Stimulated activated CD4-positive, alpha-beta T cell treated with anti-CD3 and anti-CD28 coated beads, Interleukin-1b, Interleukin-23, amount 100 ng/mL, for 48 hours (primary cell): ENCODE data around the gene AFM.

ENCODE experiments used
- DNase-seq: peaks from one replicate; pipeline ENCODE4 v3.0.0-alpha.2; 2020

AFM gene, protein sequence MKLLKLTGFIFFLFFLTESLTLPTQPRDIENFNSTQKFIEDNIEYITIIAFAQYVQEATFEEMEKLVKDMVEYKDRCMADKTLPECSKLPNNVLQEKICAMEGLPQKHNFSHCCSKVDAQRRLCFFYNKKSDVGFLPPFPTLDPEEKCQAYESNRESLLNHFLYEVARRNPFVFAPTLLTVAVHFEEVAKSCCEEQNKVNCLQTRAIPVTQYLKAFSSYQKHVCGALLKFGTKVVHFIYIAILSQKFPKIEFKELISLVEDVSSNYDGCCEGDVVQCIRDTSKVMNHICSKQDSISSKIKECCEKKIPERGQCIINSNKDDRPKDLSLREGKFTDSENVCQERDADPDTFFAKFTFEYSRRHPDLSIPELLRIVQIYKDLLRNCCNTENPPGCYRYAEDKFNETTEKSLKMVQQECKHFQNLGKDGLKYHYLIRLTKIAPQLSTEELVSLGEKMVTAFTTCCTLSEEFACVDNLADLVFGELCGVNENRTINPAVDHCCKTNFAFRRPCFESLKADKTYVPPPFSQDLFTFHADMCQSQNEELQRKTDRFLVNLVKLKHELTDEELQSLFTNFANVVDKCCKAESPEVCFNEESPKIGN

DNA sequence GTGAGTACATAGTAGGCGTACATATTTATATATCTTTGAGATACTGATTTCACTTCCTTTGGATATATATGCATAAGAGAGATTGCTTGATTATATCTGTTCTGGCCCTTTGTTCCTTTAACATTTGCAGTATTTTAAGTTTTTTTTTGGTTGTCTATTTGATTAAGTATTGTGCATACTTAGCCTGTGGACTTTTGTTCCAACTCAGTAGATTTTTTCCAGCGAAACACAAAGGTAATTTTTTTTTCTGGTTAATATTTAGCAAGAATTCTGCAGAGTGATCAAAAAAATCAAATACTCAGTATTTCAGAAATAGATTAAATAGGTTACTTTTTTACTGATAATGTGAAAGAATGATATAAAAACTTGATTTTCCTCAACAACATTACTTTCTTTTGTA lies at the start of gene AFM:
Gene AFM, plus strand, starts transcription at position 388 of the 400 bp plus-strand sequence. CDS start 31 bp downstream, outside the sequence.
- no peak for DNase-seq

DNA sequence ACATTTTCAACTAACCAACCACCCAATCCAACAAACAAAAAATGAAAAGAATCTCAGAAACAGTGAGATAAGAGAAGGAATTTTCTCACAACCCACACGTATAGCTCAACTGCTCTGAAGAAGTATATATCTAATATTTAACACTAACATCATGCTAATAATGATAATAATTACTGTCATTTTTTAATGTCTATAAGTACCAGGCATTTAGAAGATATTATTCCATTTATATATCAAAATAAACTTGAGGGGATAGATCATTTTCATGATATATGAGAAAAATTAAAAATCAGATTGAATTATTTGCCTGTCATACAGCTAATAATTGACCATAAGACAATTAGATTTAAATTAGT lies 49.8 kb upstream of the AFM start:
- no peak for DNase-seq

DNA sequence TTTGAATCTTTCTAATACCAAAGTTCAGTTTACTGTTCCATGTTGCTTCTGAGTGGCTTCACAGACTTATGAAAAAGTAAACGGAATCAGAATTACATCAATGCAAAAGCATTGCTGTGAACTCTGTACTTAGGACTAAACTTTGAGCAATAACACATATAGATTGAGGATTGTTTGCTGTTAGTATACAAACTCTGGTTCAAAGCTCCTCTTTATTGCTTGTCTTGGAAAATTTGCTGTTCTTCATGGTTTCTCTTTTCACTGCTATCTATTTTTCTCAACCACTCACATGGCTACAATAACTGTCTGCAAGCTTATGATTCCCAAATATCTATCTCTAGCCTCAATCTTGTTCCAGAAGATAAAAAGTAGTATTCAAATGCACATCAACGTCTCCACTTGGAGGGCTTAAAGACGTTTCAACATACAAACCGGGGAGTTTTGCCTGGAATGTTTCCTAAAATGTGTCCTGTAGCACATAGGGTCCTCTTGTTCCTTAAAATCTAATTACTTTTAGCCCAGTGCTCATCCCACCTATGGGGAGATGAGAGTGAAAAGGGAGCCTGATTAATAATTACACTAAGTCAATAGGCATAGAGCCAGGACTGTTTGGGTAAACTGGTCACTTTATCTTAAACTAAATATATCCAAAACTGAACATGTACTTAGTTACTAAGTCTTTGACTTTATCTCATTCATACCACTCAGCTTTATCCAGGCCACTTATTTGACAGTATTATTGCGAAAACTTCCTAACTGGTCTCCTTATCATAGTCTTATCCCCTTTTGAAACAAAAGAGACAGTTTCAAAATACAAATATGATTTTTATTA lies 49.2 kb upstream of the AFM start:
- DNase-seq: no peak

DNA sequence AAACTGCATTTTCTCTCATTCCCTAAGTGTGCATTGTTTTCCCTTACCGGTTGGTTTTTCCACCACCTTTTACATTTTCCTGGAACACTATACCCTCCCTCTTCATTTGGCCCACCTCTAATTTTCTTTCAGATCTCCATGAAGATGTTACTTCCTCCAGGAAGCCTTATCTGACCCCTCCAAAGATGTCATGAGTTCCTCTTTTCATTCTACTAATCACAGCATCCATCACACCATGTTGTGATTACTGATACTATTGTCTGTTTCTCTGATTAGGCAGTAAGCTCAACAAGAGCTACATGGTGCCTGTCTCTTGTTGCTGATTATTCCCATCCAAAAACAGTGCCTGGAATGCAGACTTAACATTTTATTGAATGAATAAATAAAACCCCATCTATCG lies 48.4 kb upstream of the AFM start:
- no peak for DNase-seq

DNA sequence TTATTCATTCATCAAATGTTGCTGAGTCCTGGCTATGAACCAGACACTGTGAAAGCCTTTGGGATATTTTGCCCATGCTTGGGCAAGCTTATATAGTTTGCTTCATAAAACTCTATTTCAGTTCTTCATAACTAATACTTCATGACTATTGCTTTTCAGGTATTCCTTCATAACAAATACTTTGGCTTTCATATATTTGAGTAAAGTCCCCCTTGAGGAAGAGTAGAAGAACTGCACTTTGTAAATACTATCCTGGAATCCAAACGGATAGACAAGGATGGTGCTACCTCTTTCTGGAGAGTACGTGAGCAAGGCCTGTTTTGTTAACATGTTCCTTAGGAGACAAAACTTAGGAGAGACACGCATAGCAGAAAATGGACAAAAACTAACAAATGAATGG lies 47.2 kb upstream of the AFM start:
- no peak for DNase-seq

DNA sequence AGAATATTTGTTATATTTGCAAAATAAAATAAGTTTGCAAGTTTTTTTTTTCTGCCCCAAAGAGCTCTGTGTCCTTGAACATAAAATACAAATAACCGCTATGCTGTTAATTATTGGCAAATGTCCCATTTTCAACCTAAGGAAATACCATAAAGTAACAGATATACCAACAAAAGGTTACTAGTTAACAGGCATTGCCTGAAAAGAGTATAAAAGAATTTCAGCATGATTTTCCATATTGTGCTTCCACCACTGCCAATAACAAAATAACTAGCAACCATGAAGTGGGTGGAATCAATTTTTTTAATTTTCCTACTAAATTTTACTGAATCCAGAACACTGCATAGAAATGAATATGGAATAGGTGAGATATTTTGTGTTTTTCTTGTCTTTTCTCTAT lies 45.6 kb upstream of the AFM start, which contains the start of gene AFP:
Gene AFP, plus strand, starts transcription at position 238 of the 400 bp plus-strand sequence. Its CDS starts 42 bp downstream, at position 280.
- DNase-seq: no peak

DNA sequence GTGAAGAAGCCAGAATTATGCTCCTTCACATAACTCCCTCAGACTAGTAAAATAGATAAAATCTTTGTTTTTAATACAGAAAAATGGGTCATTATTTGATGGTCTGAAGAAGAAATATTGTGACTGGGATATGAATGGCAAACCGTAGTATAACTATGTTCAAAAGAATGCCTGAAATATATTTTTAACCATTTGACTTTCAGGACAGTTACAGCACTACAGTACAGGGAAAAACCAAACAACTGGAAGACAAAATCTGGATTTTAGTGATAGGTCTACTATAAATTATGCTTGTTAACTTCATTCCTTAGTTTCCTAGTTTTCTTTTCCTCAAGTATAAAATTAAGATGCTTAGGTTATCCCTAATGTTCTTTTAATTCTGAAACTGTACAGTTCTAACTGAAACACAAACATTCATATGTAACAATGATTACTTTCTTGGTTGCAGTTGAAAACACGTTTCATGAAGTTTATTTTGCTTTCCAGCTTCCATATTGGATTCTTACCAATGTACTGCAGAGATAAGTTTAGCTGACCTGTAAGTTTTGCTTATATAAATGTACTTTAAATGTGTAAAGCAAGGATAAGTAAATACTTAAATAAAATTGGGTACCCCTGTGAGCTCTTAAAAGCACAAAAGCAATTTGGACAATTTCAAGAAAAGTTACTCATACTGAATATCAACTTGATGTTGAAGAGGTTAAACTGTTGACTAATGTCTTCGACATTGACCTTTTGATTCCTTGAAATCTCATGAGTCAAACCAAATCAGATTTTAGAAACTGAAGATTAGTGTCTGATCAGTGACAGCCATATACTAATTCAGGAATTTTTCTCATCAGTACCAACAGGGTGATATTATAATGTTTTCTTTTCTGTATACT lies 44.6 kb upstream of the AFM start:
- no peak for DNase-seq

DNA sequence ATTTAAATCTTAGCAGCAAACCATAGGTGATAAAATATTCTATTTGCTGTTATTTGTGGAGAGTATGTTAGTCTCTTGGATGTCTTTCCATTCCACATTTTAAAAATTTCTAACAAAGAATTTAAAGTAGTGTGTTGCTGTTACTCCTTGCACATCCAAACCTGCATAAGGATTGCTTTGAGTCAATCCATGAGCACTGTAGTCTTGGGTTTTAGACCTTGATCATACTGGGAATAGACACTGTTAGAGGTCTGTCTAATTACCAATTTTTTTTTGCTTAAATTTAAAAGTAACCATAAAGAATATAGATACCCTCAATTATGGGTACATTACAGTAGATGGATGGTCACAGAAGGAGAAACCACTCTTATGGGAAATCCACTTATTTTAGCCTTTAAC lies 44.0 kb upstream of the AFM start:
- no peak for DNase-seq

DNA sequence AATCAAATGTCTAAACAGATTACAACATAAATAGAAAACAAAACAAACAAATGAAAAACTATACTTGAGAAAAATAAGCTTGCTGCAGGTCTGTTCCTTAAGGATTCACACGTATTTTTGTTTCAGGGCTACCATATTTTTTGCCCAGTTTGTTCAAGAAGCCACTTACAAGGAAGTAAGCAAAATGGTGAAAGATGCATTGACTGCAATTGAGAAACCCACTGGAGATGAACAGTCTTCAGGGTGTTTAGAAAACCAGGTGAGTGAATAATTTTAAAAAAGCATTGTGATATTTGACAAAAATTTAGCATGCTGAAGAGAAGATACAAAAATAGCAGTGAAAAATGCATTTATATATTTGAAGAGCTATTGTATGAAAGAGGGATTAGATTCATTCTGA lies 43.5 kb upstream of the AFM start:
- DNase-seq: no peak

DNA sequence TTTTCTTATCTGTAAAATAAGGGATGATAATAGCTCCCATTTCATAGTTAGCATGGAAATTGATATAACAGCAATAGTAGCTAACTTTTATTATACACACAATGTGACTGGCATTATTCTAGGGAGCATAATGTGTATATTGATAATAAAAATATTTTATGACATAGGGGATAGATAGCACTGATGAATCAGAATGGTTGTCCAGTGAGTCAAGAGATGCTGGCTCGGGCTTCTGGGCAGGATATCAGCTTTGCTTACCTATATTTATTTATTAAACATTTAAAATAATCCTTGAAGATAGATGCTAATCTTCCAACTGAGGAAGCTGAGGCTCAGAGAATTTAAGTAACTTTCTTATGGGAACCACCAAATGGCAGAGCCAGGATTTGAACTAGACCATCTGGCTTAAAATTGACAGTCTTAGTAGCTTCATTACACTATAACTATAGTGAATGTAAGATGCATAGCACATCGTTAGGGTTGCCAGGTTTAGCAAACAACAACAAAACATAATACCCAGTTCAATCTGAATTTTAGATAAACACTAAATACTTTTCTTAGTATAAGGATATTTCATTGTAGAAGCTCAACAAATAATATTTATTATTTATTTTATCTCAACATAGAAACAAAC lies 42.8 kb upstream of the AFM start:
- DNase-seq: no peak

DNA sequence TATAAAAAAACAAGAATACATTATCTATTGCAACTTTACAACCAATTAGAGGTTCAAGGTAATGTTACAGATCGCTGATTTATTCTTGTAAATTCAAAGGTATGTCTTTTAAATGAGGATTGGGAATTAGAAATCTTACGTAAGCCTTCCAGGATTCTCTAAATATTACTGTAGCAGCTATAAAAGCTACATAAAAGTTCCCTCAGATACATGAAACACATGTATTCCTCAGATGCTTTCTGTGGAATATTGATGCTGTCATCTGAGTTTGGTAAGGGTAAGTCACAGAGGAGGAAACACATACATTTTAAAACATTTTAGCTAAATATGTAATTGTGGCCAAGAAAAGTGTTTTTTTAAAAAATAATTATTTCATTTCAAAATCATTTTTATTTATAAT lies 42.1 kb upstream of the AFM start:
- no peak for DNase-seq

DNA sequence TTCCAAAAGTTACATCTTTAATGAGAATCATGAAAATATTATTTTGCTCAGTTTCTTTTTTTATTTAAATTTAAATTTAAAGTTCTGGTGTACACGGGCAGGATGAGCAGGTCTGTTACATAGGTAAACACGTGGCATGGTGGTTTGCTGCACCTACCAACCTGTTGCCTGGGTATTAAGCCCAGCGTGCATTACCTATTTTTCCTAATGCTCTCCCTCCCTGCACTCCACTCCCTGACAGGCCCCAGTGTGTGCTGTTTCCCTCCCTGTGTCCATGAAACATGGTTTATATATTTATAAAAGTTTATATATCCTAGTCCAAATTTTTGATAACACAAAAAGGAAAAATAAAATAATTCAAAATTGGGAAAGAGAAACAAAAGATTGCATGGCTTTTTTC lies 41.6 kb upstream of the AFM start:
- DNase-seq: no peak

DNA sequence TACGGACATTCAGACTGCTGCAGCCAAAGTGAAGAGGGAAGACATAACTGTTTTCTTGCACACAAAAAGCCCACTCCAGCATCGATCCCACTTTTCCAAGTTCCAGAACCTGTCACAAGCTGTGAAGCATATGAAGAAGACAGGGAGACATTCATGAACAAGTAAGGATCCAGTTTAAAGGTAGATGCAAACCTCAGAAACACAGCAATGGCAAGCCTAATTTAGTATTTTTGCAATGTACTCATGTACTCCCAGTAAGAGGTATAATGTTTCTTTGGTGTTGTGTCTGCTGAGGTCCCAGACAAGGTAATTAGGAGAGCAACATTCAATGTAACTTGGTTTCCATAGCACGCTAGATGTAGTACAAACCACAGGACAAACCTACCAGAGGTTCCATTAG lies 40.9 kb upstream of the AFM start:
- DNase-seq: no peak

DNA sequence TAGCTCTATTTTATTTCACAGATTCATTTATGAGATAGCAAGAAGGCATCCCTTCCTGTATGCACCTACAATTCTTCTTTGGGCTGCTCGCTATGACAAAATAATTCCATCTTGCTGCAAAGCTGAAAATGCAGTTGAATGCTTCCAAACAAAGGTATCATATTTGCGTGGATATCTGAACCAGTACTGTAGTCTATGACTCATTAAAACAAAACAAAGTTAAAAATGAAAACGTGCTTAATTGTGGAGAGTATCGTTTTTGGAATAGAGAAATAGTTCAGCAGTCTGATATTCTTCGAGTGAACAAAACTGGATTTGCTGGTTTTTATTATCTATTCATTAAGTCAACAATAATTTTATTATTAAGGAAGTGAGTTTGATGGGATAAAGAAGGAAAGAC lies 39.3 kb upstream of the AFM start:
- no peak for DNase-seq

DNA sequence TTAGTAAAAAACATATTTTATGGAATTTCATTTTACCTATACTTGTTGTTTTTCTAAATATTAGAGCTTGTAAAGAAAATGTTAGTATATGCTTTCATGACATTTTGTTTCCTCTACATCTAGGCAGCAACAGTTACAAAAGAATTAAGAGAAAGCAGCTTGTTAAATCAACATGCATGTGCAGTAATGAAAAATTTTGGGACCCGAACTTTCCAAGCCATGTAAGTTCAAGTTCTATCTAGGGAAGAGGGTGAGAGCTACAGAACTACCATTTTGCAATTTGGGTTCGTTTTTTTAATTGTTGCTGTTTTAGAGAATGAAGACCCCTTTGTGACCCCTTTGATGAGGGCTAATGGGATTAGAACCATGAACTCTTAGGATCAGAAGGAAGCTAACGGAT lies 38.3 kb upstream of the AFM start:
- DNase-seq: no peak

DNA sequence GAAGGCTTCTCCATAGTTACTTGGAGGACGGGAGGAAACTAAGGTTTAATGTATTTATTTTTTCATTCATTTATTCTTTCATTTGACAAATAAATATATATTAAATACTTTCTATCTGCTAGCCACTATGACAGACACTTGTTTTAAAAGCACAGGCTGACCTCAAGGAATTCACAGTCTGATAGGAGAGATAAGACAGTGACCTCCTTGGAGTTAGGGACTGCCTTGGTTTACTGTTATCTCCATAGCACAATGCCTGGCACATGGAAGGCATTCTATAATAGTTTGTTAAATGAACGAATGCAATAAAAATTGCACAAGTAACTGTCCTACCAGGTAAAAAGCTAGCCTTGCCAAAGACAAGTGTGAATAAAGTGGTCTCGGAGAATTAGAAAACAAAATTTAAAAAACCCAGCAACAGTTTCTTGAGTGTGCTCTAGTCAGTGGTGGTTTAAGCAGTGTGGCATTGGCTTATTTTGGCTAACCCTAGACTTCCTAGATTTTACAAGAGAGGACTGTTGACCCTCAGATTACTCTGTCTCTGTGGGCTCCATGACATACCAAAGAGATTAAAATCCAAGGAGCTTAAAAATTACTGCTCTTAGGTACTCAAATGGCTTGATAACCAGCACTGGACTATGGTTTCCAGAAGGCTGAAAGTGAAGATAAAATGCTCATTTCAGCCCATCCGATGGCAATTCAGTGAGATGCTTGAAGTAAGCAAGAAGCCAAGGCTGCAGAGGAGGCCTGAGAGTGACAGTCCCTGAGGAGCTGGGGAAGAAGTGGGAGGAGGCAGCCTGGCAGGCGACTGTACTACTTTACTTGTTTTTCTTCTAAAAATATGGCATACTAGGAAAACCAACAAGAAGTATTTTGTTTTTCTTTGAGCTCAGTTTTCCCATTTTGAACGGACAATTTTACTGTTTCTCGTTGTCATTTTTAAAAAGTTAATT lies 35.9 kb upstream of the AFM start:
- no peak for DNase-seq

DNA sequence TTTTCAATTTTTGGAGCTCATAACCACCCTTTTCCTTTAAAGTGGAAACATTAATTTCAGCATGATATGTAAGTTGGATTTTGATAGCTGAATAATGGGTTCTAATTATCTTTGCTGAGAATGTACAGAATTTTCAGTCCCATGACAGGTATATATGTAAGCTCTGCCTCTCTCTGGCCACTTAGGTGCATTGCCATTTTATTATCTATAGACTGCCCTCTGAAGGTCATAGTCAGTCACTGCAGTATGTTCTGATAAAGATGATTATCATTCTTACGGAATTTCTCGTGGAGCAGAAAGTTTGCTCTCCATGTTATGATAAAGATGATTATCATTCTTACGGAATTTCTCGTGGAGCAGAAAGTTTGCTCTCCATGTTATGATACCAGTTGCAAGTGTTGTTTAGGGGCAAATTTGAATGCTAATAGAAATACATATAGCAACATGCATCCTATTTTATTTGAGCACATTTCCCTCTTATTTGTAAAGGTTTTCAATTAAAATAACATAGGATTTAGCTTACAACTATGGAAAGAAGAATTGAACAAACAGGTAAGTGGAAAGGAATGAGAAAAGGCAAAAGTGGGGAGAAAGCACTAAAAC lies 35.1 kb upstream of the AFM start:
- DNase-seq: no peak

DNA sequence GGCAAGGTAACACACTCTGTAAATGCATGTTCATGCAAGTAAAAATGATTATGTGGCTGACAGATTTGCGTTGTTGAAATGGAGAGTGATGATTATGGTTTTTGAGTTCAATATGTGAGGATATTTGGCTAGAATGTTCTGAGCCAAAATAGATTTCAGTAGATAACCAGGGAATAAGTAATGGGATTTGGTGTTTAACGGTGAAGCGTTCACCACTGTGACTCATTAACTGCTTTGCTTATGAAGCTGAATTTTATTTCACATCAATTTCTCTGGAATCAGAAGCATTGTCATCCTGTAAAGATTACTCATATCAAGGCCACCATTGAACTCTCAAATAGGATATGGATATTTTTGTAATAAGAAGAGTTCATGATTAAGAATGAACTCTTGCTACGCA lies 33.9 kb upstream of the AFM start:
- DNase-seq: no peak

DNA sequence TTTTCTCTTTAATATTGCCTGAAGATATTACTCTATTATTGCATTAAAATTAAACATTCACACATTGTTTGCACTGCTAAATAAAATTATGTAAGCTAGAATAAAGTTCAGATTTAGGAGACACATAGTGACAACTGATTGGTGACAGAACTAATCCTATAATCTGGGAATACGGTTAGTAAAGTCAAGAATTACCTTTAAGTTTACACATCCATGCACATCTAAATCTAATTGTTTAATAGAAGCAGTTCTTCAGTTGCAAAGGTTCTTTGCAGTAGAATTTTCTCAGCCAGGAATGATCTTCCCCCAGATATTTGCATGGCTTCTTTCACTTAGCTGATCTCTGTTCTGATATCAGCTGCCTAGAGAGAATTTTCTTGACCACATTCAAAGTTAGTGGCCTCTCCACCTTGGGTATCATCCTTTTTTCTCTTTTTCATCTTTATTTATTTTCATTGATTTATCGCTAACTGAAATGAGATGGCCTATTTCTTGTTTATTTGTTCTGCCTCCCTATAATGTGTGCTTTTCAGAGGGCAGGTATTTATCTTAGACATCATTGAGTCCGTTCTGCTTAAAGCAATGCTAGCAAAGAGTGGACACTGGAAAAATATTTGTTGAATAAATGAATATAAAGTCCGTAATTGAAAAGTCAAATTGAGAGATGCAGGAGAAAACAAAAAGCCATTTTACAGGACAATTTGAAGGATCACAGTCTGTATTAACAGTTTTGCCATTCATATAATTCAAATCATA lies 32.9 kb upstream of the AFM start:
- no peak for DNase-seq
